Measurements from ENCODE around the gene RAPGEF4.
A peak's percentile ranks its signal among the peaks of the same experiment; 100 is the strongest.
"Not testable (repeated sequence)": the region's sequence is repeated elsewhere in the genome, so short reads cannot be mapped to it uniquely, and the experiment has no call there.

Gene RAPGEF4

GRCh38 chr2:173062801-173063200 lies 327.2 kb downstream of the RAPGEF4 start:
- DNase-seq (ENCODE audit: low read depth in 2 of 2) = no peak

- no peak for DNase-seq (ENCODE audit: low read depth in 2 of 2)
Observed at GRCh38 chr2:173064151-173064805, 328.6 kb downstream of the RAPGEF4 start.

- no peak for DNase-seq (ENCODE audit: low read depth in 2 of 2)
Observed at GRCh38 chr2:173066887-173067676, 331.4 kb downstream of the RAPGEF4 start.

- no peak for DNase-seq (ENCODE audit: low read depth in 2 of 2)
Observed at GRCh38 chr2:173075056-173075780, 339.6 kb downstream of the RAPGEF4 start.

- peak in 1 of 2 donors; percentile 27 for DNase-seq (ENCODE audit: low read depth in 2 of 2)
Observed at GRCh38 chr2:173075781-173076580, 340.3 kb downstream of the RAPGEF4 start, which contains the start of gene MAP3K20. TSS of gene MAP3K20 (plus strand) at chr2:173075846. CDS start at chr2:173091032, 15,186 bp downstream.

- peak in 1 of 2 donors; percentile 11 for DNase-seq (ENCODE audit: low read depth in 2 of 2)
Observed at GRCh38 chr2:173076581-173077345, 341.1 kb downstream of the RAPGEF4 start.

GRCh38 chr2:173077506-173078177 lies 342.0 kb downstream of the RAPGEF4 start:
- DNase-seq (ENCODE audit: low read depth in 2 of 2) = no peak

- DNase-seq (ENCODE audit: low read depth in 2 of 2) = no peak
Observed at GRCh38 chr2:173079141-173079540, 343.5 kb downstream of the RAPGEF4 start.

- no peak for DNase-seq (ENCODE audit: low read depth in 2 of 2)
Observed at GRCh38 chr2:173079973-173080860, 344.6 kb downstream of the RAPGEF4 start.

GRCh38 chr2:173086518-173087213 lies 351.0 kb downstream of the RAPGEF4 start:
- no peak for DNase-seq (ENCODE audit: low read depth in 2 of 2)

GRCh38 chr2:173087214-173087581 lies 351.6 kb downstream of the RAPGEF4 start:
- DNase-seq (ENCODE audit: low read depth in 2 of 2) = no peak

GRCh38 chr2:173087793-173088496 lies 352.3 kb downstream of the RAPGEF4 start:
- no peak for DNase-seq (ENCODE audit: low read depth in 2 of 2)

GRCh38 chr2:173090276-173090877 lies 354.7 kb downstream of the RAPGEF4 start:
- no peak for DNase-seq (ENCODE audit: low read depth in 2 of 2)

- DNase-seq (ENCODE audit: low read depth in 2 of 2) = no peak
Observed at GRCh38 chr2:173090973-173091660, 355.5 kb downstream of the RAPGEF4 start.

GRCh38 chr2:173091910-173092309 lies 356.3 kb downstream of the RAPGEF4 start:
- DNase-seq (ENCODE audit: low read depth in 2 of 2) = no peak

GRCh38 chr2:173092844-173093402 lies 357.3 kb downstream of the RAPGEF4 start:
- no peak for DNase-seq (ENCODE audit: low read depth in 2 of 2)

- DNase-seq (ENCODE audit: low read depth in 2 of 2) = not testable (repeated sequence)
Observed at GRCh38 chr2:173093617-173094016, 358.0 kb downstream of the RAPGEF4 start.

Measured in stimulated activated CD4-positive, alpha-beta T cell treated with anti-CD3 and anti-CD28 coated beads, Interleukin-1b, Interleukin-23, amount 100 ng/mL, for 4 hours (primary cell).